ENCODE results near the gene GP1BA. TPM values are rescaled to one million over a fixed set of nuclear protein-coding genes. Genes with fewer than 3 reads are reported as not detected.

The GP1BA gene
- total and polyA plus RNA-seq, 2 of the 8 experiments (the other 6 are each of a cell fraction or from before 2014, with no cell fraction given) = not detected

- peak overlapping the region; percentile 95; the same call in 1 of the 2 replicates for H2BK12ac ChIP-seq (ENCODE audit: low read depth, low read length)
- peaks cover 0 to 3% of the 10 kb centered on the region in 2 experiments for H4K20me1 ChIP-seq (replicated peaks in 1 of 2; ENCODE audit: control insufficient read depth in 1 of 2, insufficient read depth in 2 of 2, low read length in 2 of 2)
- no peak overlapping the region for H3K4me3 ChIP-seq (ENCODE audit: extremely low read depth in 1 of 4, insufficient read depth in 2 of 4, low read depth in 3 of 4, low read length in 4 of 4)
- H2AK5ac ChIP-seq (ENCODE audit: low read depth, low read length) = peak overlapping the region; percentile 84; the same call in 1 of the 2 replicates
- H2BK5ac ChIP-seq (ENCODE audit: low read depth, low read length) = peak overlapping the region; percentile 88; the same call in 1 of the 2 replicates
- no peak overlapping the region for H3K23ac ChIP-seq (ENCODE audit: insufficient read length)
- peak overlapping the region in 1 of 2 experiments; percentile 3; a peak in 1 of 4 replicates for H3K4me2 ChIP-seq (ENCODE audit: insufficient read depth in 1 of 2, low read depth in 2 of 2, low read length in 2 of 2)
- peaks cover 6% of the 10 kb centered on the region; the same call in 1 of the 2 replicates for H3K23me2 ChIP-seq (ENCODE audit: low read depth, low read length)
- DNase-seq (ENCODE audit: low read depth in 1 of 2, low spot score in 2 of 2) (no peak), FAIRE-seq (no peak)
- H2BK120ac ChIP-seq (replicated peaks; ENCODE audit: low read depth, low read length) = peak overlapping the region; percentile 43
- peak overlapping the region; percentile 38; the same call in 1 of the 2 replicates for H3K18ac ChIP-seq (ENCODE audit: extremely low read depth, low read length)
- H3K9me3 ChIP-seq (ENCODE audit: insufficient read depth in 2 of 2, low read depth in 1 of 2, low read length in 1 of 2) = no peaks in the 10 kb centered on the region
- no peak overlapping the region for H3K4ac ChIP-seq (replicated peaks; ENCODE audit: insufficient read length, low read depth, low read length)
- WGBS, 2 experiments (ENCODE audit: extremely low coverage in 1 of 2, insufficient coverage in 1 of 2, insufficient read length in 1 of 2, insufficient replicate concordance in 2 of 2, low coverage in 1 of 2, low lambda C conversion rate in 2 of 2, missing lambda C conversion rate in 1 of 2) = 63% methylated on average over 10 of the region's 10 CpGs; no CpG with 5 or more reads in 1 of the 2 experiments
- H3K27ac ChIP-seq (ENCODE audit: low read depth, low read length) = no peak overlapping the region
- H2BK15ac ChIP-seq (ENCODE audit: low read length) = peak overlapping the region; percentile 92; the same call in 1 of the 2 replicates
- H2AFZ ChIP-seq (ENCODE audit: low read length) = 0 out of 2 replicates have a peak overlapping the region, but pooled peaks have one; percentile 3
- POLR2A ChIA-PET (ENCODE audit: partially characterized antibody) = interaction anchor here (0.7 to 4.4 kb wide), 12 partner anchors 12 to 200 kb away, joined by 3 to 23 read pairs (median 10); partner anchors contain the start of genes PFN1, RNF167, SLC25A11 and SPAG7
- H3K36me3 ChIP-seq (ENCODE audit: control insufficient read depth in 2 of 4, insufficient read depth in 4 of 4, low read length in 3 of 4) = no peaks in the 10 kb centered on the region
- H3K79me2 ChIP-seq (ENCODE audit: control insufficient read depth in 1 of 2, insufficient read depth in 2 of 2, low read length in 2 of 2) = no peaks in the 10 kb centered on the region
- CTCF ChIA-PET (ENCODE audit: partially characterized antibody) = interaction anchor here (0.6 to 3.4 kb wide), 28 partner anchors 9 to 292 kb away, joined by 3 to 33 read pairs (median 4); partner anchors contain the start of genes C17orf107, CAMTA2, ENO3 and RNF167
- no peaks in the 10 kb centered on the region for H3K27me3 ChIP-seq (replicated peaks in 1 of 4; ENCODE audit: control insufficient read depth in 3 of 4, extremely low read depth in 1 of 4, insufficient read depth in 3 of 4, low read length in 3 of 4)
- H3K56ac ChIP-seq (replicated peaks; ENCODE audit: insufficient read length, low read depth, low read length) = peak overlapping the region; percentile 75
- TF ChIP-seq ATF3 (IDR thresholded peaks at IDR 0.05; ENCODE audit: insufficient read depth, low read depth, low read length) (no peak), POU5F1 (IDR thresholded peaks at IDR 0.05; ENCODE audit: low read depth, low read length) (no peak), EGR1 (IDR thresholded peaks at IDR 0.05; ENCODE audit: borderline replicate concordance, low read depth, low read length) (no peak)
- no peak overlapping the region for H3K9ac ChIP-seq (replicated peaks in 1 of 4; ENCODE audit: extremely low read depth in 1 of 4, low read depth in 3 of 4, low read length in 3 of 4)
- H3K4me1 ChIP-seq (replicated peaks in 1 of 4; ENCODE audit: control insufficient read depth in 3 of 4, insufficient read depth in 4 of 4, low read length in 3 of 4) = peaks cover 2 to 12% (median 4%) of the 10 kb centered on the region in 4 experiments; a peak in 6 of 7 replicates
- H4K8ac ChIP-seq (ENCODE audit: extremely low read depth, insufficient read depth, low read length) = peak overlapping the region; percentile 60
- H2BK20ac ChIP-seq (ENCODE audit: low read length) = peak overlapping the region; percentile 66; the same call in 1 of the 2 replicates
- H3K79me1 ChIP-seq (ENCODE audit: low read depth, low read length) = no peaks in the 10 kb centered on the region
- H3K14ac ChIP-seq (ENCODE audit: insufficient read length) = no peak overlapping the region
- H4K5ac ChIP-seq (ENCODE audit: insufficient read length, low read depth, low read length) = peak overlapping the region; percentile 4
- H4K91ac ChIP-seq (replicated peaks; ENCODE audit: insufficient read length, low read length) = peak overlapping the region; percentile 93
These were observed 23.8 kb upstream of the GP1BA start for GRCh38 chr17:4908301-4908700.
